Heart right ventricle (tissue), 16 donors: Measurements from ENCODE around the gene GRM8. TPM values are rescaled to one million over a fixed set of nuclear protein-coding genes. Genes with fewer than 3 reads are reported as not detected.

ENCODE experiments used
- ATAC-seq, 8 donors: fragments of 200-7000 bp; cut with Tn5 transposase; one replicate each; pipeline ENCODE4 v1.9.1; 2020; ENCODE audit warnings: mild to moderate bottlenecking in 8 of 8, moderate library complexity in 8 of 8, moderate number of reproducible peaks in 1 of 8
- DNase-seq, 2 donors: peaks; one replicate each; pipeline ENCODE4 v3.0.0-alpha.2; 2020
- H3K27ac ChIP-seq, 10 donors: fragments of 200-600 bp; sonication (generic) in 2 of 10; one replicate each; pipeline versions ENCODE4 v1.5.0 to v1.8.0; 2020 to 2022; ENCODE audit warnings: mild to moderate bottlenecking in 3 of 10
- H3K27me3 ChIP-seq, 7 donors: fragments of 200-600 bp; one replicate each; pipeline ENCODE4 v1.8.0; 2021 to 2022; ENCODE audit warnings: mild to moderate bottlenecking in 2 of 7
- H3K36me3 ChIP-seq, 9 donors: fragments of 200-600 bp; sonication (generic) in 1 of 9; one replicate each; pipeline versions ENCODE4 v1.5.0 to v1.8.0; 2020 to 2022; ENCODE audit warnings: mild to moderate bottlenecking in 2 of 9
- H3K4me1 ChIP-seq, 9 donors: fragments of 200-600 bp; sonication (generic) in 1 of 9; one replicate each; pipeline versions ENCODE4 v1.5.0 to v1.8.0; 2020 to 2022; ENCODE audit warnings: mild to moderate bottlenecking in 4 of 9
- H3K4me3 ChIP-seq, 10 donors: fragments of 200-600 bp; sonication (generic) in 2 of 10; one replicate each; pipeline versions ENCODE4 v1.5.0 to v1.8.0; 2020 to 2022; ENCODE audit warnings: mild to moderate bottlenecking in 7 of 10, moderate library complexity in 2 of 10
- H3K9me3 ChIP-seq, 11 donors: fragments of 200-600 bp in 10 of 11; sonication (generic) in 2 of 11; one replicate each; pipeline versions ENCODE4 v1.5.0 to v1.8.0; 2013 to 2022; ENCODE audit warnings: mild to moderate bottlenecking in 2 of 11, control low read depth in 1 of 11, moderate library complexity in 1 of 11
- CTCF ChIP-seq, 9 donors: fragments of 200-600 bp; sonication (generic) in 2 of 9; IDR thresholded peaks; one replicate each; pipeline versions ENCODE4 v1.5.0 to v1.8.0; 2021 to 2022; ENCODE audit warnings: antibody characterized with exemption in 9 of 9, mild to moderate bottlenecking in 5 of 9, moderate library complexity in 1 of 9
- WGBS, 2 donors: extraction: QIAGEN DNeasy Blood & Tissue Kit; methylation state at CpG; one replicate each; pipeline ENCODE4 v1.1.7; 2013; ENCODE audit warnings: inconsistent platforms in 1 of 2; 5-methylcytosine and 5-hydroxymethylcytosine counted together
- intact Hi-C, 10 donors: fragments of 100-400 bp; cut with DNase I; formaldehyde crosslinking; loops; one replicate each; pipeline versions ENCODE4 v1.11.1 to v1.14.2; 2022
- polyA plus RNA-seq, 2 donors: library from polyadenylated mRNA; stranded (reverse); fragments of 200-250 nt; gene quantifications; one replicate each; pipeline ENCODE4 v1.2.3, GENCODE V29; 2013
- total RNA-seq, 10 donors: library from RNA; stranded (reverse); fragmentation: NEBNext Ultra II Directional in 3 of 10; extraction: Animal tissue kit (Norgen Biotek cat#: 25700) in 3 of 10; gene quantifications; one replicate each; pipeline versions ENCODE4 v1.2.1 to v1.2.4, GENCODE V29; 2021 to 2023
- donor health status: Arrhythmogenic right ventricular cardiomyopathy.
- donor health status: ischemic (EF 13 %, LVEDD 7.1; RV severe dilation, severe dysfunction).
- donor health status: healthy with polysubstance abuse.
- donor health status: DM: no; HTN: yes; CAD: no.
- donor health status: DM: no; HTN: no; CAD: no.
- donor health status: ischemic (EF 25% LVEDD 6.9; RV normal size, moderate dysfunction).
- donor health status: ischemic (EF 25% LVEDD 5.7; RV mildly dilated, moderate dysfunction).
- donor health status: healthy.
- donor health status: DM: yes; HTN: yes; CAD: no.
- donor health status: Ischemic cardiomyopathy.
- donor health status: ischemic (EF 35%, LVEDD 5.7; RV mildly dilated, moderate dysfunction).
- donor health status: nonischemic (EF 11% LVEDD 7.7; RV severe dilation, severe dysfunction).
- donor health status: DM: yes; HTN: yes; CAD: no.
- donor health status: PGD.
- donor health status: ischemic (EF 29% LVEDD 5.4; RV normal size, mild dysfunction).
- donor health status: nonischemic (EF 23%, LVEDD 6.1; RV moderate dilation, normal function).

GRM8 gene
- total and polyA plus RNA-seq, 12 donors, result 0.13 to 0.68 (median 0.34) TPM; not detected in 5

- peak in 8 of 9 donors; percentile 10 to 39 (median 34) for TF ChIP-seq CTCF (IDR thresholded peaks at IDR 0.05)
- no peaks in the 10 kb centered on the region for H3K27me3 ChIP-seq
- DNase-seq (no peak), ATAC-seq (no peak)
- intact Hi-C loops, result no loop called here
- WGBS, 2 donors, result 49 to 52% methylated on average over 7 of the region's 7 CpGs
- H3K4me1 ChIP-seq, result no peaks in the 10 kb centered on the region
- no peak overlapping the region for H3K27ac ChIP-seq
- peaks cover 0 to 3% (median 0%) of the 10 kb centered on the region in 11 donors for H3K9me3 ChIP-seq
- H3K36me3 ChIP-seq, result no peaks in the 10 kb centered on the region
- no peak overlapping the region for H3K4me3 ChIP-seq
These were observed 644.4 kb downstream of the GRM8 start for GRCh38 chr7:126608339-126608776.

GRCh38 chr7:126606331-126606730 lies 646.4 kb downstream of the GRM8 start:
- DNase-seq (no peak), ATAC-seq (no peak)
- no peaks in the 10 kb centered on the region for H3K4me1 ChIP-seq
- H3K27me3 ChIP-seq, result no peaks in the 10 kb centered on the region
- H3K9me3 ChIP-seq, result no peaks in the 10 kb centered on the region
- H3K4me3 ChIP-seq, result no peak overlapping the region
- intact Hi-C loops, result no loop called here
- H3K27ac ChIP-seq, result no peak overlapping the region
- 96 to 98% methylated on average over 3 of the region's 3 CpGs for WGBS, 2 donors
- H3K36me3 ChIP-seq, result no peaks in the 10 kb centered on the region
- no peak for TF ChIP-seq CTCF (IDR thresholded peaks at IDR 0.05)

GRCh38 chr7:126605553-126605952 lies 647.2 kb downstream of the GRM8 start:
- H3K4me3 ChIP-seq, result no peak overlapping the region
- intact Hi-C loops, result no loop called here
- ATAC-seq (no peak), DNase-seq (no peak)
- no peak for TF ChIP-seq CTCF (IDR thresholded peaks at IDR 0.05)
- 82 to 89% methylated on average over 2 of the region's 2 CpGs for WGBS, 2 donors
- H3K27ac ChIP-seq, result no peak overlapping the region
- H3K4me1 ChIP-seq, result no peaks in the 10 kb centered on the region
- no peaks in the 10 kb centered on the region for H3K36me3 ChIP-seq
- H3K27me3 ChIP-seq, result no peaks in the 10 kb centered on the region
- H3K9me3 ChIP-seq, result no peaks in the 10 kb centered on the region

- no peak overlapping the region for H3K4me3 ChIP-seq
- no peaks in the 10 kb centered on the region for H3K27me3 ChIP-seq
- H3K27ac ChIP-seq, result no peak overlapping the region
- intact Hi-C loops, result no loop called here
- ATAC-seq (no peak), DNase-seq (no peak)
- WGBS, 2 donors, result 37 to 54% methylated on average over 3 of the region's 3 CpGs
- no peaks in the 10 kb centered on the region for H3K9me3 ChIP-seq
- TF ChIP-seq CTCF (IDR thresholded peaks at IDR 0.05), result no peak
- H3K4me1 ChIP-seq, result no peaks in the 10 kb centered on the region
- no peaks in the 10 kb centered on the region for H3K36me3 ChIP-seq
These were observed 647.7 kb downstream of the GRM8 start for GRCh38 chr7:126605056-126605455.
